Measurements from ENCODE around the gene BRME1.

The BRME1 gene

DNA sequence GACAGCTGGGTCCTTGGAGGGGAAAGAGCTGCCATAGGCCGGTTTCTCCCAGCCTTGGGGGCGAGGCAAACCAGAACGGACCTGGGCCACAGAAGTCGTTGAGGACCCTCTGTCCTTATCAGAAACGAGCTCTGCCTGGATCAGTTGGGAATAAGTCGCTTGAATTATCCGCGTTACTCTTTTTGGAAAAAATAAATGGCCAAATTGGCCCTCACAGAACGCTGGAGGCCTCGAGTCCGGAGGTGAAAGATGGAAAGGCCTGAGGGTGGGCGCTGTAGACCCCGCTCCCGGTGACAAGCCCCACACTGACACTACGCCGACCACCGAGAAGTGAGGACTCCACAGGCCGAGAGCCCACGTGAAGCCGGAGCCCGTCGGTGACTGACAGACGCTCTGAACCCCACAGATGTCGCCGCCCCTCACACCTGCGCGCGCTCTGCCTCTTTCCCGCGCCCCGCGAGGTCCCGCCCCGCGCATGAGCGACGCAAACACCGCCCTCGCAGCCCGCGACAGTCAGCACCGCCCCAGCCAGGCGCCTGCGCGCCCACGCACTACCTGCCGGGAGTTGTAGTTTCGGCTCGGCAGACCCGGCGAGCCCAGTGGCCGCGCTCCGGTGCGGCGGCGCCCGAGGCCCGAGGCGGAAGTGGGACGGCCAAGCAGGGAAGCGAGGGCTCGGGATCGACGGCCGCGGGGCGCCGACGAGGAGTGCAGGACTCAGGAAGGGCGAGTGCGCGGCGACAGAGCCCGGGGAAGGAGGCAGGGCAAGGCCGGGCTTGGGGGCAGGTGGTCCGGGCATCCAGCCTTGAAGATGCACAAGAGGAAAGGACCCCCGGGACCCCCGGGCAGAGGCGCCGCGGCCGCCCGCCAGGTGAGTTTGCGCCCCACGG, at the start of gene BRME1, which contains the start of gene CC2D1A:
BRME1 (minus strand) TSS at position 484 of the 887 bp plus-strand sequence. CDS start 1,225 bp downstream, outside the sequence.
CC2D1A (plus strand) TSS at position 568 of the 887 bp plus-strand sequence; CDS start at position 809, 241 bp downstream.
- TF ChIP-seq FOXP2 (optimal IDR thresholded peaks at IDR 0.05; ENCODE audit: control extremely low read depth, extremely low read length, insufficient read depth): peak; percentile 74
- TF ChIP-seq EZH2 (IDR thresholded peaks at IDR 0.05): no peak
- peak; percentile 63; the same call in 1 of the 2 replicates for TF ChIP-seq POLR2AphosphoS5 (IDR thresholded peaks at IDR 0.05; ENCODE audit: borderline replicate concordance, low read depth, low read length)
- no peak within 1 kb of the TSS for H3K27ac ChIP-seq
- DNase-seq (ENCODE audit: low read depth, low spot score): peak; percentile 24

DNA sequence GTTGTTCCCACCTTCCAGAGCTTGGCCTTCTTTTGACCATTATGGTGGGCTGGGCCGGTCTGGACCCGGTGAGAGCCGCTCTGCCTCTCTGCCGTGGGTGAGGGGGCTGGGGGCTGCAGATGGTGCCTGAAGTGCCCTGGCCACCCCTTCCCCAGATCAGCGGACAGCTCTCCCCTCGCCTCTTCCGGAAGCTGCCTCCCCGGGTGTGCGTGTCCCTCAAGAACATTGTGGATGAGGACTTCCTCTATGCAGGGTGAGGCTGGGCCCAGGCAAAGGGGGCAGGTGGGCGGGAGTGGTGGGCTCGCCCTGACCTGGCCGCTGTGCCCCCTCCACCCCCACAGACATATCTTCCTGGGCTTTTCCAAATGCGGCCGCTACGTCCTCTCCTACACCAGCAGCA, 48.3 kb upstream of the BRME1 start:
- Histone ChIP-seq H3K27ac (no peak overlapping the region), H3K36me3 (ENCODE audit: insufficient read depth, low read length) (peaks cover 26% of the 10 kb centered on the region; the same call in 1 of the 2 replicates), H3K9ac (ENCODE audit: insufficient read length) (no peak overlapping the region), H3K9me3 (ENCODE audit: low read depth, low read length) (no peaks in the 10 kb centered on the region), H3K4me3 (no peak overlapping the region)
- no peak for DNase-seq (ENCODE audit: low read depth, low spot score)
- TF ChIP-seq POLR2AphosphoS5 (IDR thresholded peaks at IDR 0.05; ENCODE audit: borderline replicate concordance, low read depth, low read length): no peak
- no peak for TF ChIP-seq EZH2 (IDR thresholded peaks at IDR 0.05)
- TF ChIP-seq FOXP2 (optimal IDR thresholded peaks at IDR 0.05; ENCODE audit: control extremely low read depth, extremely low read length, insufficient read depth): no peak

More for the DNA sequence above, at the start of gene BRME1, which contains the start of gene CC2D1A:
- no peaks in the 10 kb centered on the region for H3K9me3 ChIP-seq (ENCODE audit: low read depth, low read length)
- peaks cover 6% of the 10 kb centered on the region; the same call in 1 of the 2 replicates for H3K36me3 ChIP-seq (ENCODE audit: insufficient read depth, low read length)
- peak within 1 kb of the TSS; percentile 85 for H3K9ac ChIP-seq (ENCODE audit: insufficient read length)
- peak within 1 kb of the TSS; percentile 96 for H3K4me3 ChIP-seq

GRCh38 chr19:13952931-13953531, 47.1 kb upstream of the BRME1 start:
- DNase-seq (ENCODE audit: low read depth, low spot score): no peak
- no peak for TF ChIP-seq POLR2AphosphoS5 (IDR thresholded peaks at IDR 0.05; ENCODE audit: borderline replicate concordance, low read depth, low read length)
- TF ChIP-seq EZH2 (IDR thresholded peaks at IDR 0.05): no peak
- TF ChIP-seq FOXP2 (optimal IDR thresholded peaks at IDR 0.05; ENCODE audit: control extremely low read depth, extremely low read length, insufficient read depth): no peak
- peak overlapping the region; percentile 95 for H3K4me3 ChIP-seq
- no peak overlapping the region for H3K27ac ChIP-seq
- peaks cover 26% of the 10 kb centered on the region; the same call in 1 of the 2 replicates for H3K36me3 ChIP-seq (ENCODE audit: insufficient read depth, low read length)
- H3K9ac ChIP-seq (ENCODE audit: insufficient read length): peak overlapping the region; percentile 92
- no peaks in the 10 kb centered on the region for H3K9me3 ChIP-seq (ENCODE audit: low read depth, low read length)

GRCh38 chr19:13952154-13952930, 46.4 kb upstream of the BRME1 start, which contains the start of gene DCAF15:
DCAF15 (plus strand) TSS chr19:13952509; CDS start chr19:13952513, 4 bp downstream.
- Histone ChIP-seq H3K9me3 (ENCODE audit: low read depth, low read length) (no peaks in the 10 kb centered on the region), H3K4me3 (peak within 1 kb of the TSS; percentile 95), H3K36me3 (ENCODE audit: insufficient read depth, low read length) (peaks cover 26% of the 10 kb centered on the region; the same call in 1 of the 2 replicates), H3K9ac (ENCODE audit: insufficient read length) (peak within 1 kb of the TSS; percentile 92), H3K27ac (peak within 1 kb of the TSS; percentile 89)
- peak; percentile 97 for DNase-seq (ENCODE audit: low read depth, low spot score)
- TF ChIP-seq POLR2AphosphoS5 (IDR thresholded peaks at IDR 0.05; ENCODE audit: borderline replicate concordance, low read depth, low read length): peak; percentile 83
- TF ChIP-seq FOXP2 (optimal IDR thresholded peaks at IDR 0.05; ENCODE audit: control extremely low read depth, extremely low read length, insufficient read depth): no peak

GRCh38 chr19:13951799-13952153, 45.9 kb upstream of the BRME1 start:
- H3K9me3 ChIP-seq (ENCODE audit: low read depth, low read length): no peaks in the 10 kb centered on the region
- H3K9ac ChIP-seq (ENCODE audit: insufficient read length): no peak overlapping the region
- no peak for DNase-seq (ENCODE audit: low read depth, low spot score)
- peak overlapping the region; percentile 81 for H3K4me3 ChIP-seq
- no peak for TF ChIP-seq EZH2 (IDR thresholded peaks at IDR 0.05)
- TF ChIP-seq POLR2AphosphoS5 (IDR thresholded peaks at IDR 0.05; ENCODE audit: borderline replicate concordance, low read depth, low read length): no peak
- TF ChIP-seq FOXP2 (optimal IDR thresholded peaks at IDR 0.05; ENCODE audit: control extremely low read depth, extremely low read length, insufficient read depth): no peak
- H3K27ac ChIP-seq: no peak overlapping the region
- H3K36me3 ChIP-seq (ENCODE audit: insufficient read depth, low read length): peaks cover 21% of the 10 kb centered on the region; the same call in 1 of the 2 replicates

DNA sequence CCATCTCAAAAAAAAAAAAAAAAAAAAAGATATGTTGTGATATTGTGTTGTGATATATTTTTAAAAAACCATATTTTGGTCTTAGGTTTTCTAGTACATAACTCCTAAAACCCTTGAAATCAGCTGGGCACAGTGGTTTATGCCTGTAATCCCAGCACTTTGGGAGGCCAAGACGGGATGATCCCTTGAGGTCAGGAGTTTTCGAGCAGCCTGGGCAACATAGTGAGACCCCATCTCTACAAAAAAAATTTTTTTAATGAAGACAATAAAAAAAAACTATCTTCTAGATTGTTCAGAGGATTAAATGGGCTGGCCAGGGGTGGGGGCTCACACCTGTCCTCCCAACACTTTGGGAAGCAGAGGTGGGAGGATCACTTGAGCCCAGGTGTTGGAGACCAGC, 45.1 kb upstream of the BRME1 start:
- H3K9ac ChIP-seq (ENCODE audit: insufficient read length): no peak overlapping the region
- TF ChIP-seq FOXP2 (optimal IDR thresholded peaks at IDR 0.05; ENCODE audit: control extremely low read depth, extremely low read length, insufficient read depth) (no peak), EZH2 (IDR thresholded peaks at IDR 0.05) (no peak), POLR2AphosphoS5 (IDR thresholded peaks at IDR 0.05; ENCODE audit: borderline replicate concordance, low read depth, low read length) (no peak)
- peaks cover 14% of the 10 kb centered on the region; the same call in 1 of the 2 replicates for H3K36me3 ChIP-seq (ENCODE audit: insufficient read depth, low read length)
- no peak for DNase-seq (ENCODE audit: low read depth, low spot score)
- no peak overlapping the region for H3K27ac ChIP-seq
- H3K9me3 ChIP-seq (ENCODE audit: low read depth, low read length): no peaks in the 10 kb centered on the region
- H3K4me3 ChIP-seq: no peak overlapping the region

DNA sequence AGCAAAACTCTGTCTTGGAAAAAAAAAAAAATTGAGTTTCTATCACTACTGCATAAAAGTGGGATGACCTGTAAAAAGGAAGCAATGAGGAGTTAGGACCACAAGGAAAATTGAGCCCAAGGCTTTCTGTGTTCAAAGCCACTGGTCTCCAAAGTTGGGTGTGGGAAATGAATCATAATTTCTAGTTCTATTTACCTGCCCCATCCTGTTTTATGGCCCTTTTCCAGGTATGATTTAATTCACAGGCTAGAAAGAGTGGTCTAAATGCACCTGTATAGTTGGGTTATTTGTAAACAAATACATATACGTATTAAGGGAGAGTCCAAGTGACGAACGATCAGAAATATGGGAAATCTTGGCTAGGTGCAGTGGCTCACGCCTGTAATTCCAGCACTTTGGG, 40.5 kb upstream of the BRME1 start:
- H3K9me3 ChIP-seq (ENCODE audit: low read depth, low read length): no peaks in the 10 kb centered on the region
- H3K36me3 ChIP-seq (ENCODE audit: insufficient read depth, low read length): no peaks in the 10 kb centered on the region
- TF ChIP-seq POLR2AphosphoS5 (IDR thresholded peaks at IDR 0.05; ENCODE audit: borderline replicate concordance, low read depth, low read length) (no peak), EZH2 (IDR thresholded peaks at IDR 0.05) (no peak), FOXP2 (optimal IDR thresholded peaks at IDR 0.05; ENCODE audit: control extremely low read depth, extremely low read length, insufficient read depth) (no peak)
- no peak overlapping the region for H3K27ac ChIP-seq
- no peak for DNase-seq (ENCODE audit: low read depth, low spot score)
- H3K4me3 ChIP-seq: no peak overlapping the region
- H3K9ac ChIP-seq (ENCODE audit: insufficient read length): no peak overlapping the region

Measured in SK-N-MC (cell line).